ENCODE measurements around the gene SCN10A. TPM values are rescaled to one million over a fixed set of nuclear protein-coding genes. Genes with fewer than 3 reads are reported as not detected.

Gene SCN10A
- total RNA-seq, 6 experiments from 2014 or later = not detected

- ATAC-seq (no peak), DNase-seq (no peak)
- H3K27ac ChIP-seq = no peak overlapping the region
- H3K4me1 ChIP-seq = no peaks in the 10 kb centered on the region
- H3K27me3 ChIP-seq = no peaks in the 10 kb centered on the region
- no peak overlapping the region for H3K4me3 ChIP-seq
- 43% methylated on average over 5 of the region's 5 CpGs for WGBS (ENCODE audit: insufficient coverage, low coverage, low lambda C conversion rate, missing lambda C conversion rate)
- intact Hi-C loops (cut with DNase I) = no loop called here
- no peaks in the 10 kb centered on the region for H3K9me3 ChIP-seq
- TF ChIP-seq, protein P1, sequence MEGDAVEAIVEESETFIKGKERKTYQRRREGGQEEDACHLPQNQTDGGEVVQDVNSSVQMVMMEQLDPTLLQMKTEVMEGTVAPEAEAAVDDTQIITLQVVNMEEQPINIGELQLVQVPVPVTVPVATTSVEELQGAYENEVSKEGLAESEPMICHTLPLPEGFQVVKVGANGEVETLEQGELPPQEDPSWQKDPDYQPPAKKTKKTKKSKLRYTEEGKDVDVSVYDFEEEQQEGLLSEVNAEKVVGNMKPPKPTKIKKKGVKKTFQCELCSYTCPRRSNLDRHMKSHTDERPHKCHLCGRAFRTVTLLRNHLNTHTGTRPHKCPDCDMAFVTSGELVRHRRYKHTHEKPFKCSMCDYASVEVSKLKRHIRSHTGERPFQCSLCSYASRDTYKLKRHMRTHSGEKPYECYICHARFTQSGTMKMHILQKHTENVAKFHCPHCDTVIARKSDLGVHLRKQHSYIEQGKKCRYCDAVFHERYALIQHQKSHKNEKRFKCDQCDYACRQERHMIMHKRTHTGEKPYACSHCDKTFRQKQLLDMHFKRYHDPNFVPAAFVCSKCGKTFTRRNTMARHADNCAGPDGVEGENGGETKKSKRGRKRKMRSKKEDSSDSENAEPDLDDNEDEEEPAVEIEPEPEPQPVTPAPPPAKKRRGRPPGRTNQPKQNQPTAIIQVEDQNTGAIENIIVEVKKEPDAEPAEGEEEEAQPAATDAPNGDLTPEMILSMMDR (IDR thresholded peaks at IDR 0.05) = no peak
- no peak for TF ChIP-seq POLR2A (IDR thresholded peaks at IDR 0.05)
- H3K36me3 ChIP-seq = no peaks in the 10 kb centered on the region
Observed at GRCh38 chr3:38698760-38699159, 117.3 kb downstream of the SCN10A start.

DNA sequence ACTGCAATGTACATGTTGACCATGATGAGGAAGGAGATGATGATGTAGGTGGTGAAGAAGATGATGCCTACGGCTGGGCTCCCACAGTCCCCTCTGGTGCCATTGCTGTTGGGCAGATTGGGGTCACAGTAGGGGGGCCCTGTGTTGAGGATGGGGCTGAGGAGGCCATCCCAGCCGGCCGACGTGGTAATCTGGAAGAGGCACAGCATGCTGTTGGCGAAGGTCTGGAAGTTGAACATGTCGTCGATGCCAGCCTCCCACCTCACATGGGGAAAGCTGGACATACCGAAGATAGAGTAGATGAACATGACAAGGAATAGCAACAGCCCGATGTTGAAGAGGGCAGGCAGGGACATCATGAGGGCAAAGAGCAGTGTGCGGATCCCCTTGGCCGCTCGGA is 118.0 kb downstream of the SCN10A start:
- no peaks in the 10 kb centered on the region for H3K4me1 ChIP-seq
- no peak overlapping the region for H3K4me3 ChIP-seq
- ATAC-seq = no peak
- no peaks in the 10 kb centered on the region for H3K27me3 ChIP-seq
- no peak for TF ChIP-seq POLR2A (IDR thresholded peaks at IDR 0.05)
- TF ChIP-seq, protein P1 (IDR thresholded peaks at IDR 0.05) = no peak
- no peaks in the 10 kb centered on the region for H3K9me3 ChIP-seq
- H3K27ac ChIP-seq = no peak overlapping the region
- intact Hi-C loops (cut with DNase I) = no loop called here
- WGBS (ENCODE audit: insufficient coverage, low coverage, low lambda C conversion rate, missing lambda C conversion rate) = 88% methylated on average over 12 of the region's 12 CpGs
- H3K36me3 ChIP-seq = no peaks in the 10 kb centered on the region
- DNase-seq = no peak

DNA sequence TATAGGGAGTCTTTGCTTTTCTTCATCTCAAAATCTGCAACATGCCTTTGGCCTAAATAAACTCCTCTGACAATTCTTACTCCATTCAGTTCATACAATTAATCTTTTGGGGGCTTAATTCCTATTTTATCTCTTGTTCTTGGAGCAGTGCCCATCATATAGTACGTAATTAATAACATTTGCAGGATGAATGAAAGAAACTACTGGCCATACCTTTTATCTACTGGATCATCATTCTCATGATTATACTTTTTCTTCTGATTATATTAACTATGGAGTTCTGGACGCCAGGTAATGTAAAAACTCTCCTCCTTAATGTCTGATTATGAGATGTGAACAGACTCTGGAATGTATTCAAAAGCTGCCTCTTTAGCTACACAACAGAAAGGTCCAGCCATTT is 120.0 kb downstream of the SCN10A start:
- 40% methylated on average over 2 of the region's 2 CpGs for WGBS (ENCODE audit: insufficient coverage, low coverage, low lambda C conversion rate, missing lambda C conversion rate)
- intact Hi-C loops (cut with DNase I) = no loop called here

GRCh38 chr3:38690185-38690584 is 125.8 kb downstream of the SCN10A start:
- DNase-seq (no peak), ATAC-seq (no peak)
- Histone ChIP-seq H3K9me3 (no peaks in the 10 kb centered on the region), H3K27ac (no peak overlapping the region), H3K4me3 (no peak overlapping the region), H3K27me3 (no peaks in the 10 kb centered on the region), H3K4me1 (no peaks in the 10 kb centered on the region), H3K36me3 (no peaks in the 10 kb centered on the region)
- WGBS (ENCODE audit: insufficient coverage, low coverage, low lambda C conversion rate, missing lambda C conversion rate) = 74% methylated on average over 2 of the region's 2 CpGs
- TF ChIP-seq, protein P1 (IDR thresholded peaks at IDR 0.05) = no peak
- no peak for TF ChIP-seq POLR2A (IDR thresholded peaks at IDR 0.05)
- intact Hi-C loops (cut with DNase I) = no loop called here

More for the DNA sequence above, 120.0 kb downstream of the SCN10A start:
- H3K9me3 ChIP-seq = no peaks in the 10 kb centered on the region
- H3K27ac ChIP-seq = no peak overlapping the region
- ATAC-seq (no peak), DNase-seq (no peak)
- H3K4me3 ChIP-seq = no peak overlapping the region
- H3K4me1 ChIP-seq = no peaks in the 10 kb centered on the region
- TF ChIP-seq, protein P1 (IDR thresholded peaks at IDR 0.05) = no peak
- TF ChIP-seq POLR2A (IDR thresholded peaks at IDR 0.05) = no peak
- no peaks in the 10 kb centered on the region for H3K27me3 ChIP-seq
- no peaks in the 10 kb centered on the region for H3K36me3 ChIP-seq

DNA sequence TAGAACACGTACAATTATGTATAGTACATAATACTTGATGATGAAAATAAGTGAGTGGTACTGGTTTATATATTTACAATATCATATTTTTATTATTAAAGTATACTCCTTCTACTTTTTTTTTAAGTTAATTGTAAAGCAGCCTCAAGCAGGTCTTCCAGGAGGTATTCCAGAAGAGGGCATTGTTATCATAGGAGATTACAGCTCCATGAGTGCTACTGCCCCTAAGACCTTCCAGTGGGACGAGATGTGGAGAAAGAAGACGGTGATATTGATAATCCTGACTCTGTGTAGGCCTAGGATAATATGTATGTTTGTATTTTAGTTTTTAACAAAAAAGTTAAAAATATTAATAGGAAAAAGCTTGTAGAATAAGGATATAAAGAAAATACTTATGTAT is 126.2 kb downstream of the SCN10A start:
- Histone ChIP-seq H3K36me3 (no peaks in the 10 kb centered on the region), H3K27ac (no peak overlapping the region), H3K4me1 (no peaks in the 10 kb centered on the region), H3K27me3 (no peaks in the 10 kb centered on the region), H3K4me3 (no peak overlapping the region), H3K9me3 (no peaks in the 10 kb centered on the region)
- intact Hi-C loops (cut with DNase I) = no loop called here
- no peak for DNase-seq
- 73% methylated on average over 3 of the region's 3 CpGs for WGBS (ENCODE audit: insufficient coverage, low coverage, low lambda C conversion rate, missing lambda C conversion rate)
- no peak for ATAC-seq
- no peak for TF ChIP-seq POLR2A (IDR thresholded peaks at IDR 0.05)
- TF ChIP-seq, protein P1 (IDR thresholded peaks at IDR 0.05) = no peak

Data from right lobe of liver (tissue), 6 donors.